ENCODE results near the gene STAG1.

The STAG1 gene

GRCh38 chr3:136330900-136331299 lies 421.3 kb downstream of the STAG1 start:
- DNase-seq (ENCODE audit: low read depth, low spot score): no peak

DNA sequence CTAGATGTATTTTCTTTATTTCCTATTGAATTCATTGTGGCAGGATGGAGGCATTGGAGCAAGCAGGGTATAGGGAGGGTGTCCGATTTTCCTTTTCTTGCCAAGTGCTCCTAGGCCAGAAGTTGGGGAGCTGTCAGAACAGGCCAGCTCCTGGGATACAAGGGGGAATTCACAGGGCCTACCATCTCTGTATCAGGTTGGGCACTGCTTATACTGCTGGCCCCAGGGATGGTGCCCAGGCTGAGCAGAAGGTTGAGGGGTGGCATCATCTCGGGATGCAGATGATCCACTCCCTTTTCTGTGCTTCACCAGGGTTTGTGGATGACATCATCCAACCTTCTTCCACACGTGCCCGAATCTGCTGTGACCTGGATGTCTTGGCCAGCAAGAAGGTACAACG lies 422.6 kb downstream of the STAG1 start:
- no peak for DNase-seq (ENCODE audit: low read depth, low spot score)

- DNase-seq (ENCODE audit: low read depth, low spot score): no peak
Measured at GRCh38 chr3:136327671-136328070, 424.5 kb downstream of the STAG1 start.

DNA sequence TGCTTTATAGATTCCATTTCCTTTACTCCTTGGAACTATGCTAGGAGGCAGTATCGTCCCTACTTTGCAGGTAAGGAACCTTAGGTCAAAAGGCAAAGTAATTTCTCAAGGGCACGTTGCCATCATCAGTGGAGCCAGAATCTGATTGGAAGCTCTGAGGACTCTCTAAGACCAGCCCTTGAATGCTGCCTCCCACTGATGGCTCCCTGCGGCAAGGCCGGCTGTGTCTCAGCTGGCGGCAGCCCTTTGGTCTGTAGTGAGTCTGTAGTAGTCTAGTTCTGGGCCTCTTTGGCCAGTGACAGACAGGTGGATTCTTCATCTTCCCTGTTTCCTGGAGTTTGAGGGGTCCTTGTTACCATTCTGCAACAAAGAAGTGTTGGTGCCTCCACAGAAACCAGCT lies 425.9 kb downstream of the STAG1 start:
- DNase-seq (ENCODE audit: low read depth, low spot score): no peak

DNA sequence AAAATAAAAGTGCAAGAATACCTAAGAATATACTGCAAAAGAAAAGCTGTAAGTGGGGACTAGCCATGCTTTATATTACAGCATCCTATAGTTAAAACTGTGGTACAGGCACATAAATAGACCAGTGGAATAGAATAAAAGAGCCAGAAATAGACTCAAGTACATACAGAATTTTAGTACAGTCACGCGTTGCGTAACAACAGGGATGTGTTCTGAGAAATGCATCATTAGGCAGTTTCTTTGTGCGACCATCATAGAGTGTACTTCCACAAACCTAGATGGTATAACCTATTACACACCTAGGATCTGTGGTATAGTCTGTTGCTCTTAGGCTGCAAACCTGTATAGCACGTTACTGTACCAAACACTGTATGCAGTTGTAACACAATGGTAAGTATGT lies 440.2 kb downstream of the STAG1 start:
- DNase-seq (ENCODE audit: low read depth, low spot score): no peak

DNA sequence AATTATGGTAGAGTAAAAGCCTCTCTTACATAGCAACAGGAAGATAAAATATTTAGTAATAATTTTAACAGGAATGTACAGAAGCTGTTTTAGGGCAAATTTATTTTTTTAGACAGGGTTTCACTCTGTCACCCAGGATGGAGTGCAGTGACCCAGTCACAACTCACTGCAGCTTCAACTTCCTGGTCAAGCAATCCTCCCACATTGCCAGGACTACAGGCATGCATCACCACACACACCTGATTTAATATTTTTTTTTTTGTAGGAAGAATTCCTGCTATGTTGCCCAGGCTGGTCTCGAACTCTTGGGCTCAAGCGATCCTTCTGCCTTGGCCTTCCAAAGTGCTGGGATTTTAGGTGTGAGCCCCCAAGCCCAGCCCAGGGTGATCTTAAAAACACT lies 440.9 kb downstream of the STAG1 start:
- DNase-seq (ENCODE audit: low read depth, low spot score): no peak

DNA sequence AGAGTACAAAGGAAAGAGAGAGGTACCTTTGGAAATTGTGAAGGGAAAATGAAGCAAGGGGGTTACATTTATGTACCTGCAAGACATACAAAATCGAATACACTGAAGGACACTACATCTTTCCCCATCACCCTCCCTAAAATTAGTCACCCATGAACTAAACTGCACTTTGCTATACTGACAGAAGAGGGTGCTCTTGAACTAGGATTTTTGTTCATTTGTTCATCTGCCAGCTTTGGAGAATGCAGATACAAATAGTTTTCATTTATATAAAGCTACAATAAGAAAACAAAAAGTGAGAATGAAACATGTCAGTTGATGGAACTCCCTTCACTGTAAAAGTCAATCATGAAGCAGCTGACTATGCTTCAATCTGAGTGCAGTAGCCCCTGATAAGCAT lies 446.3 kb downstream of the STAG1 start:
- DNase-seq (ENCODE audit: low read depth, low spot score): no peak

- DNase-seq (ENCODE audit: low read depth, low spot score): no peak
Measured at GRCh38 chr3:136300444-136300843, 451.7 kb downstream of the STAG1 start.

GRCh38 chr3:136297826-136298225 lies 454.4 kb downstream of the STAG1 start:
- no peak for DNase-seq (ENCODE audit: low read depth, low spot score)

DNA sequence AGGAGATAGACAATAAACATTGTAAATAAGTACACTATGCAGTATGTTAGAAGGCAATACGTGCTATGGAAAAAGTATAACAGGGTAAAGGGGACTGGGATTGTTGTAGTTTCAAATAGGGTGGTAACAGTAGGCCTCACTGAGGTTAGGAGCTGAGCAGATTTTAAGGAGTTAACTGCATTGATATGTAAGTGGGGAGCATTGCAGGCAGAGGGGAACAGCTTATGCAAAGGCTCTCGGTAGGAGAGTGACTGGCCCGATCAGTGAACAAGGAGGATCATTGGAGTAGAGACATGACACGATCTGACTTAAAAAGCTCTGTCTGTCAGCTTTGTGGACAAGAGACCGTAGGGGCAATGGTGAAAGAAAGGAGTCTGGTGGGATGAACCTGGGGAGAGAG lies 455.2 kb downstream of the STAG1 start:
- no peak for DNase-seq (ENCODE audit: low read depth, low spot score)

GRCh38 chr3:136294176-136294575 lies 458.0 kb downstream of the STAG1 start:
- DNase-seq (ENCODE audit: low read depth, low spot score): no peak

DNA sequence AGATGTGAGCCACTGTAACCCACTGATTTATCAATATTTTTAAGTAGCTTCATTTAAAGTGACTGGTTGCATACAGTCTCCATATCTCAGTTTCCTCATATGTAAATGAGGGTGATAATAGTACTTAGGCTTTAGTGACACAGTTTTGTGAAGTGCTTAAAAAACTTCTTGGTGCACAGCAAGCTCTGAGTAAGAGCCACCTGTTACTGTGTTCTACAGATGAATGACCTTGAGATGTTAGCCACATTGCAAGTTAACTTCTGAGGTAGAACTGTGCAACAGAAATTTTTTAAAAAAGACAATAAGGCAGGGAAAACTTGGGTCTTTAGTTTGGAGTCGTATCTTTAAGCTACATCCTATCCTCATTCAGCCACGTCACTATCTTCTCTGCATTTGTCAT lies 458.9 kb downstream of the STAG1 start:
- no peak for DNase-seq (ENCODE audit: low read depth, low spot score)

DNA sequence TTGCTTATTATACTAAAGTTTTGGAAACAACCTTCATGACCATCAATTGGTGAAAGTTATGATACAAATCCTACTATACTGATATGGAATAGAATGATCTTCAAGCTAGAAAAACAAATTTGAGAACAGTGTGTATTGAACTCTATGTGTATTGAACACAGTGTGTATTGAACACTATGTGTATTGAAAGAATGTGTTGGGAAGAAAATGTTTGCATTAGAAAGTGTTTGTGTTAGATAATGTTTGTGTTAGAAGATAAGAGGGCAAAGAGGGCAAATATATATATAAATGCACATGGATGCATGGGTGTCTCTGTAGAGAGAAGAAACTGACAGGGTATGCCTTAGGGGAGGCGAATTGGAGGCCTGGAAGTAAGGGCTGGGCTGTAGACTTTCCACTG lies 459.7 kb downstream of the STAG1 start:
- no peak for DNase-seq (ENCODE audit: low read depth, low spot score)

DNA sequence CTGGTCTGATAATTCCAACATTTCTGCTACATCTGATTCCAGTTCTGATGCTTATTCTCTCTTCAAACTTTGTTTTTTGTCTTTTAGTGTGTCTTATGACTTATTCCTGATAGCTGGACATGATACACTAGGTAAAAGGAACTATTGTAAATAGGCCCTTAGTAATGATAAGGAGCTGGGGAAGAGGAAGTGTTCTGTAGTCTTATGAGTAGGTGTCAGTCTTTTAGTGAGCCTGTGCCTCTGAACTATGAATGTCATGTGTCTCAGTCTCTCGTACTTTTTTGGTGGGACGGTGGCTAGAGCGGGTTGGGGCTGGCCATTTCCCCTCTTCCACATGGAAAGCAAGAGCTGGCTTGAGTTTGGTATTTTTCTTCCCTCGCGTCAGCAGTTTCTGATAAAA lies 460.9 kb downstream of the STAG1 start:
- DNase-seq (ENCODE audit: low read depth, low spot score): no peak
